Tibial nerve (tissue), 3 donors: ENCODE data around the gene ACSM5.
"Not testable (repeated sequence)": the region's sequence is repeated elsewhere in the genome, so short reads cannot be mapped to it uniquely, and the experiment has no call there.

ENCODE experiments used
- POLR2A ChIP-seq, 2 donors: fragments of 450-650 bp; IDR thresholded peaks; one replicate each; pipeline ENCODE4 v1.6.1; 2017; ENCODE audit warnings: antibody characterized with exemption in 2 of 2, mild to moderate bottlenecking in 2 of 2, moderate library complexity in 2 of 2
- TF ChIP-seq, protein P1 (sequence below), 5 experiments: fragments of 200-600 bp in 3 of 5; fragments of 450-650 bp in 2 of 5; sonication (generic) in 3 of 5; IDR thresholded peaks; one replicate each; pipeline ENCODE4 v1.5.1; 2016 to 2019; ENCODE audit warnings: antibody characterized with exemption in 5 of 5, mild to moderate bottlenecking in 3 of 5, moderate library complexity in 2 of 5

- TF ChIP-seq, protein P1, sequence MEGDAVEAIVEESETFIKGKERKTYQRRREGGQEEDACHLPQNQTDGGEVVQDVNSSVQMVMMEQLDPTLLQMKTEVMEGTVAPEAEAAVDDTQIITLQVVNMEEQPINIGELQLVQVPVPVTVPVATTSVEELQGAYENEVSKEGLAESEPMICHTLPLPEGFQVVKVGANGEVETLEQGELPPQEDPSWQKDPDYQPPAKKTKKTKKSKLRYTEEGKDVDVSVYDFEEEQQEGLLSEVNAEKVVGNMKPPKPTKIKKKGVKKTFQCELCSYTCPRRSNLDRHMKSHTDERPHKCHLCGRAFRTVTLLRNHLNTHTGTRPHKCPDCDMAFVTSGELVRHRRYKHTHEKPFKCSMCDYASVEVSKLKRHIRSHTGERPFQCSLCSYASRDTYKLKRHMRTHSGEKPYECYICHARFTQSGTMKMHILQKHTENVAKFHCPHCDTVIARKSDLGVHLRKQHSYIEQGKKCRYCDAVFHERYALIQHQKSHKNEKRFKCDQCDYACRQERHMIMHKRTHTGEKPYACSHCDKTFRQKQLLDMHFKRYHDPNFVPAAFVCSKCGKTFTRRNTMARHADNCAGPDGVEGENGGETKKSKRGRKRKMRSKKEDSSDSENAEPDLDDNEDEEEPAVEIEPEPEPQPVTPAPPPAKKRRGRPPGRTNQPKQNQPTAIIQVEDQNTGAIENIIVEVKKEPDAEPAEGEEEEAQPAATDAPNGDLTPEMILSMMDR (IDR thresholded peaks at IDR 0.05) = not testable (repeated sequence)
- not testable (repeated sequence) for TF ChIP-seq POLR2A (IDR thresholded peaks at IDR 0.05)
Observed at GRCh38 chr16:20477188-20477744, 67.9 kb downstream of the ACSM5 start.
